Endometrium (tissue), 2 donors: ENCODE results near the gene IER3.
"Not testable (repeated sequence)": the region's sequence is repeated elsewhere in the genome, so short reads cannot be mapped to it uniquely, and the experiment has no call there.

Experiments
- FAIRE-seq: peaks from 2 replicates; lab custom pipeline; 2012; peaks lifted over from hg19 to GRCh38; lab: Jason Lieb, UNC
- donor health status: control.
- donor health status: control.

IER3 gene

GRCh38 chr6:30723843-30724741 is 20.3 kb downstream of the IER3 start:
- FAIRE-seq, result not testable (repeated sequence)

GRCh38 chr6:30723159-30723842 is 21.0 kb downstream of the IER3 start:
- not testable (repeated sequence) for FAIRE-seq

GRCh38 chr6:30722280-30723112 is 21.9 kb downstream of the IER3 start:
- no peak for FAIRE-seq

GRCh38 chr6:30722025-30722279 is 22.4 kb downstream of the IER3 start:
- FAIRE-seq, result not testable (repeated sequence)

GRCh38 chr6:30721198-30722024 is 22.9 kb downstream of the IER3 start:
- FAIRE-seq, result no peak

- FAIRE-seq, result no peak
These were observed 23.6 kb downstream of the IER3 start for GRCh38 chr6:30720738-30721197.

- FAIRE-seq, result peak; percentile 72
These were observed 24.3 kb downstream of the IER3 start, which contains the start of gene TUBB for GRCh38 chr6:30719791-30720737. Gene TUBB (plus strand): TSS chr6:30720352. CDS start chr6:30720507, 155 bp downstream.

- FAIRE-seq, result no peak
These were observed 25.0 kb downstream of the IER3 start for GRCh38 chr6:30719356-30719755.

GRCh38 chr6:30717845-30718720 is 26.3 kb downstream of the IER3 start:
- not testable (repeated sequence) for FAIRE-seq

- peak; percentile 99 for FAIRE-seq
These were observed 27.1 kb downstream of the IER3 start, which contains the start of gene MDC1 for GRCh38 chr6:30717129-30717844. Gene MDC1 (minus strand): TSS chr6:30717281. CDS start chr6:30715175, 2,106 bp downstream.

GRCh38 chr6:30716879-30717128 is 27.5 kb downstream of the IER3 start:
- FAIRE-seq, result no peak

GRCh38 chr6:30714263-30714662 is 30.1 kb downstream of the IER3 start:
- FAIRE-seq, result no peak

- no peak for FAIRE-seq
These were observed 31.9 kb downstream of the IER3 start for GRCh38 chr6:30712441-30712945.

GRCh38 chr6:30711758-30712380 is 32.5 kb downstream of the IER3 start:
- no peak for FAIRE-seq

GRCh38 chr6:30709101-30709868 is 35.1 kb downstream of the IER3 start:
- no peak for FAIRE-seq

GRCh38 chr6:30707281-30707850 is 37.0 kb downstream of the IER3 start:
- FAIRE-seq, result no peak

GRCh38 chr6:30705620-30706019 is 38.7 kb downstream of the IER3 start:
- no peak for FAIRE-seq
